ENCODE measurements around the gene KRTAP5-2.

DNA sequence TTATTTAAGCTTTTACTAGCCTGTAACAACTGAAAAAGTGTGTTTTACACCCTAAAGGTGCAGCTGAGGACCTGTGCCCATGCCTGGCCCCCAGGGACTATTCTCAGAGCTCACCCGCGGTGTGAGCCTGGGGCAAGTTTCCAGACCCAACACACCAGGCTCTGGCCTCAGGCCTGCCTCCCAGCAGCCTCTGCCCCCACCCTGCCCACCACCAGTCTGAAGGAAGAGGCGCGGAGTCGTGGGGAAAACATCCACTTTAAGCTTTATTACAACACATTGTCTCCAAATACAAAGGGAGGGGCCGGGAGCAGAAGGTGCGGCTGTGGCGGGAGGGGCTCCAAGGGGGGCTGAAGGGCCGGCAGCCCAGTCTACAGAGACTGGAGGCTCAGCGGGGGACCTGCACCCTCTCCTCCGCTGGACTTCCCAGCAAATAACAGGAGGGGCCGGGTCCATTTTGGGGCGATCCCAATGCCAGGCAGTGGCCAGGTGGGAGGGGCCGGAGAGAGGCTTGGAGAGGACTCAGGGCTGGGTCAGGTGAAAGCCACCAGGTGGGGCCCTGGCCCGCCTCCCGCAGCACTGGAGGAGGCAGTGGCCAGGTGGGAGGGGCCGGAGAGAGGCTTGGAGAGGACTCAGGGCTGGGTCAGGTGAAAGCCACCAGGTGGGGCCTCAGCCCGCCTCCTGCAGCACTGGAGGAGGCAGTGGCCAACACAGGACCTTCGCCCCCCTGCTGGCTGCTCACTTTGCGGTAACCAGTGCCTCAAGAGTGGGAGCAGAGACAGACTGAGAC lies 44.1 kb downstream of the KRTAP5-2 start:
- TF ChIP-seq POLR2AphosphoS5 (IDR thresholded peaks at IDR 0.05) = no peak
- TF ChIP-seq, protein P1, sequence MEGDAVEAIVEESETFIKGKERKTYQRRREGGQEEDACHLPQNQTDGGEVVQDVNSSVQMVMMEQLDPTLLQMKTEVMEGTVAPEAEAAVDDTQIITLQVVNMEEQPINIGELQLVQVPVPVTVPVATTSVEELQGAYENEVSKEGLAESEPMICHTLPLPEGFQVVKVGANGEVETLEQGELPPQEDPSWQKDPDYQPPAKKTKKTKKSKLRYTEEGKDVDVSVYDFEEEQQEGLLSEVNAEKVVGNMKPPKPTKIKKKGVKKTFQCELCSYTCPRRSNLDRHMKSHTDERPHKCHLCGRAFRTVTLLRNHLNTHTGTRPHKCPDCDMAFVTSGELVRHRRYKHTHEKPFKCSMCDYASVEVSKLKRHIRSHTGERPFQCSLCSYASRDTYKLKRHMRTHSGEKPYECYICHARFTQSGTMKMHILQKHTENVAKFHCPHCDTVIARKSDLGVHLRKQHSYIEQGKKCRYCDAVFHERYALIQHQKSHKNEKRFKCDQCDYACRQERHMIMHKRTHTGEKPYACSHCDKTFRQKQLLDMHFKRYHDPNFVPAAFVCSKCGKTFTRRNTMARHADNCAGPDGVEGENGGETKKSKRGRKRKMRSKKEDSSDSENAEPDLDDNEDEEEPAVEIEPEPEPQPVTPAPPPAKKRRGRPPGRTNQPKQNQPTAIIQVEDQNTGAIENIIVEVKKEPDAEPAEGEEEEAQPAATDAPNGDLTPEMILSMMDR (IDR thresholded peaks at IDR 0.05) = peak; percentile 23 to 76 (median 49)
